ENCODE results near the gene SLAMF9. TPM values are rescaled to one million over a fixed set of nuclear protein-coding genes. Genes with fewer than 3 reads are reported as not detected.

Gene SLAMF9
- total RNA-seq, 1 donor from 2014 or later = not detected

DNA sequence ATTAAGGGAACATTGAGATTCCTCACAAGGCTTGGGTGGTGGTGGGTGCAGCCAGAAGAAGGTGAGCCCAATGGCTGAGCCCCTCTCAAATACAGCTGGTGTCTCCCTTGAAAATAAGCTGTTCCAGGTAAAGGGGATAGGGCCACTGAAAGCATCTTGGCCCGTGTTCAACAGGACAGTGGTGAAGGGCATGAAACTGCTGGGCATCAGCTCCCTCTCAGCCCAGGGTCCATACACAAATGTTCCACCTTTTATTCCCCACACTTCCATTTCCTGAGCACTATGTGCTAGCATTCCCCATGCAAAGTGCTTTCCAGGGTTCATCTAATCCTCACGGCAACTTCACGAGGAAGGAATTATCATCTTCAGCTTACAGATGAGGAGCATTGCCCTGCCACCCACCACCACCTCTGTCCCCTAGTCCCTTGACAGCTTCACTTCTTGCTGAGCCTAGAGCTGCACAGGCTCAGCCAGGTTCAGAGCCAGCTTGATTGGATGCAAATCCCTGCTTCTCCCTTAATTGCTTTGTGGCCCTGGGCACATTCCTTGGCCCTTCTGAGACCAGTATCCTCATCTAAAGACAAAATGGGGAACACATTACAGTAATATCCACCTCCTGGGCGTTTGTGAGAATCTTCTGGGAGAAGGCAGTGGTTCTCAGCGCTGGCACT lies 38.3 kb downstream of the SLAMF9 start:
- H3K27ac ChIP-seq (replicated peaks) = peak overlapping the region; percentile 63
- H3K4me1 ChIP-seq = peaks cover 72% of the 10 kb centered on the region

DNA sequence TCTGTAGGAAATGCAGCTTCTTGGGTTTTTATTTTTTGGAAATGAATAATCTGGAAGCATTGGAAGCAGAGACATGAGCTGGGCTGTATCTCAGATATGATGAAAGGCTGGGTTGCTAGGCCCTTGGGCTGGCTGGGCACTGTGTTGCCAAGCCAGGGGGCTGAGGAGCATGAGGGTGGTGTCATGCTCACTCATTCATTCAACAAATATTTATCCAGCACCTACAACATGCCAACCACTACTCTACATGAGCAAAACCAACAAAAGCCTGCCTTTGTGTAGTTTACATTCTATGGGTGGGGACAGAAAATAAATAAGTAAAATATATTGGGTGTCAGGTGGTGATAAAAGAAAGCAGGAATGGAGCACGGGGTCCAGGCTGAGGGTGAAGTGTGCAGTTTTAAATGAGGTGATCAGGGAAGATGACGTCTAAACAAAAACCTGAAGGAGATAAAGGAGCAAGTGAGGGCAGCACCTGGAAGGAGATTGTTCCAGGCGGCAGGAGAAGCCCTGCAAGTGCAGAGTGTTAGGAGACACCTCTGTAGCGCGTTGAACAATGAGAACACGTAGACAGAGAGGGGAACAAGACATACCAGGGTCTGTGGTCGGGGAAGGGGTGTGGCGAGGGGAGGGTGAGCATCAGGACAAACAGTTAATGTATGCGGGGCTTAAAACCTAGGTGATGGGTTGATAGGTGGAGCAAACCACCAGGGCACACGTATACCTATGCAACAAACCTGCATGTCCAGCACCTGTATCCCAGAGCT lies 39.6 kb downstream of the SLAMF9 start:
- Histone ChIP-seq H3K9me3 (replicated peaks) (no peaks in the 10 kb centered on the region), H3K36me3 (peaks cover 32% of the 10 kb centered on the region), H3K27ac (replicated peaks) (no peak overlapping the region), H3K4me3 (no peak overlapping the region), H3K27me3 (ENCODE audit: low read depth) (no peaks in the 10 kb centered on the region), H3K4me1 (peaks cover 69% of the 10 kb centered on the region)
- DNase-seq = no peak
- TF ChIP-seq, protein P1, sequence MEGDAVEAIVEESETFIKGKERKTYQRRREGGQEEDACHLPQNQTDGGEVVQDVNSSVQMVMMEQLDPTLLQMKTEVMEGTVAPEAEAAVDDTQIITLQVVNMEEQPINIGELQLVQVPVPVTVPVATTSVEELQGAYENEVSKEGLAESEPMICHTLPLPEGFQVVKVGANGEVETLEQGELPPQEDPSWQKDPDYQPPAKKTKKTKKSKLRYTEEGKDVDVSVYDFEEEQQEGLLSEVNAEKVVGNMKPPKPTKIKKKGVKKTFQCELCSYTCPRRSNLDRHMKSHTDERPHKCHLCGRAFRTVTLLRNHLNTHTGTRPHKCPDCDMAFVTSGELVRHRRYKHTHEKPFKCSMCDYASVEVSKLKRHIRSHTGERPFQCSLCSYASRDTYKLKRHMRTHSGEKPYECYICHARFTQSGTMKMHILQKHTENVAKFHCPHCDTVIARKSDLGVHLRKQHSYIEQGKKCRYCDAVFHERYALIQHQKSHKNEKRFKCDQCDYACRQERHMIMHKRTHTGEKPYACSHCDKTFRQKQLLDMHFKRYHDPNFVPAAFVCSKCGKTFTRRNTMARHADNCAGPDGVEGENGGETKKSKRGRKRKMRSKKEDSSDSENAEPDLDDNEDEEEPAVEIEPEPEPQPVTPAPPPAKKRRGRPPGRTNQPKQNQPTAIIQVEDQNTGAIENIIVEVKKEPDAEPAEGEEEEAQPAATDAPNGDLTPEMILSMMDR (IDR thresholded peaks at IDR 0.05; ENCODE audit: borderline replicate concordance) = no peak
- intact Hi-C loops (cut with micrococcal nuclease) = no loop called here

More for the DNA sequence above, 38.3 kb downstream of the SLAMF9 start:
- peaks cover 44% of the 10 kb centered on the region for H3K36me3 ChIP-seq
- no peaks in the 10 kb centered on the region for H3K9me3 ChIP-seq (replicated peaks)
- TF ChIP-seq, protein P1 (IDR thresholded peaks at IDR 0.05; ENCODE audit: borderline replicate concordance) = no peak
- H3K4me3 ChIP-seq = no peak overlapping the region
- no peaks in the 10 kb centered on the region for H3K27me3 ChIP-seq (ENCODE audit: low read depth)
- intact Hi-C loops (cut with micrococcal nuclease) = no loop called here
- DNase-seq = no peak

DNA sequence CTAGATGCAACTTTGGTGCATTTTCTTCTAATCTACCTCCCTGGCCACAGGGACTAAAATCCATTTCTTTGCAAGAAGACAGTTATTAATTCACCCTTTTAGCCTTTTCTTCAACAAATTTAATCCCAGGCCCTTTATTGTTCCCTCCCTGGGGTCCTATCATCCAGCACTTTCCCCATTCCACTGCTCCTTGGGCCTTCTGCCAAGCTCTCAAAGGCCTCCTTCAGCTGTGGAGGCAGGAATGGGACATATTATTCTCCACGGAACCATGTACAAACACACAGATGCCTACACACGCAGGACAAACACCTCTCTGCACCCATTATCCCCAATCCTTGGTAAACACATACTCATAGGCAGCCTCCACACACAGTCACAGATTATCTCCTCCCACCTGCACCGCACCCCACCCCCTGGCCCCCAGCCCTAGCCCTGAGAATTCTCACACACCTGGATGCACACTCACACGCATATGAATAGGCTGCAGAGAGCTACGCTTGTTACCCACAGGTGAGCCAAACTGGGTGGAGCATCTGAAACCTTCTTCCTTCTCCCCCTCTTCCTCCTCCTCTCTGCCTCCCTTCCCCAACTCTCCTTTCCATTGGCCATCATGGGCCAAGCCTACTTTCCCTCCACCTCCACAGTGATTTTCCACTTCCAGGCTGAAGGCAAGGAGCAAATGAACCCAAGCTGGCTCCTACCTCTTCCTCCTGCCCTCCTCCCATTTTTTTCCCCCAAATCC lies 40.4 kb downstream of the SLAMF9 start:
- intact Hi-C loops (cut with micrococcal nuclease) = no loop called here
- TF ChIP-seq, protein P1 (IDR thresholded peaks at IDR 0.05; ENCODE audit: borderline replicate concordance) = no peak
- no peak for DNase-seq
- Histone ChIP-seq H3K4me3 (no peak overlapping the region), H3K36me3 (peaks cover 23% of the 10 kb centered on the region), H3K27ac (replicated peaks) (no peak overlapping the region), H3K9me3 (replicated peaks) (no peaks in the 10 kb centered on the region), H3K27me3 (ENCODE audit: low read depth) (no peaks in the 10 kb centered on the region), H3K4me1 (peaks cover 61% of the 10 kb centered on the region)

DNA sequence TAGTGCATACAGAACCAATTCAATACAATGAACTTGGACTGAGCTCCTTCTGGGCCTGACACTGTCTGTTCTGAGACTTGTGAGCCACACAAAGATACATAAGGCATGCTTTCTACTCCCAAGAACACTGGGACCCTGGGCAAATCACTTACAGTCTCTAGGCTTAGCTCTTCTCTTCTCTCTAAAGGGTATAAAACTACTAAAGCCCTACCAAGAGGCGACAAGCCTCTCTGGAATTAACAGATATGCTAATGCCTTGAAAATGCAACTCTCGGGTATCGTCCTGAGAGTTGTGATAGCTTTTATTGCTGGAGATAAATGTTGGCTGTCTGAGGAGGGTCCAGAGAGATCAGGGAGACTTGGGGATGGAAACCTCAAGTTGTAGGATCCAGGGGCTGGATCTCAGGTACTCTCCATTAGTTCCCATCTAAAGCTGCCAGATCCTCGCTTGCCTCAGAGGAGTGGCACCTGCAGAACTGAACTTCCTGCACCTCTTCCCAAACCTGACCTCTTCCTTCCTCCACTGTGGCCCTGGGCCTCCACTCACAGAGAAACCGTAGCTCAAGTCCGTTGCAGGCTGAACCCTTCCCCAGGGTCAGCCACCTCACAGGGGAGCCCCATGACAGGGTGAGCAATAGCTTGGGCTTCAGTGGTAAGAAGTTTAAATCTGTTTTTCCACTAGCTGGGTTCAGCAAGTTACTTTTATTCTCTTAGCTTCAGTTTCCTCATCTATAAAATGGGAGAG lies 42.5 kb downstream of the SLAMF9 start:
- Histone ChIP-seq H3K9me3 (replicated peaks) (no peaks in the 10 kb centered on the region), H3K4me3 (no peak overlapping the region), H3K4me1 (peaks cover 39% of the 10 kb centered on the region), H3K36me3 (peaks cover 2% of the 10 kb centered on the region), H3K27me3 (ENCODE audit: low read depth) (no peaks in the 10 kb centered on the region), H3K27ac (replicated peaks) (peak overlapping the region; percentile 74)
- intact Hi-C loops (cut with micrococcal nuclease) = no loop called here
- TF ChIP-seq, protein P1 (IDR thresholded peaks at IDR 0.05; ENCODE audit: borderline replicate concordance) = no peak
- no peak for DNase-seq
